ENCODE results near the gene KRT3.

DNA sequence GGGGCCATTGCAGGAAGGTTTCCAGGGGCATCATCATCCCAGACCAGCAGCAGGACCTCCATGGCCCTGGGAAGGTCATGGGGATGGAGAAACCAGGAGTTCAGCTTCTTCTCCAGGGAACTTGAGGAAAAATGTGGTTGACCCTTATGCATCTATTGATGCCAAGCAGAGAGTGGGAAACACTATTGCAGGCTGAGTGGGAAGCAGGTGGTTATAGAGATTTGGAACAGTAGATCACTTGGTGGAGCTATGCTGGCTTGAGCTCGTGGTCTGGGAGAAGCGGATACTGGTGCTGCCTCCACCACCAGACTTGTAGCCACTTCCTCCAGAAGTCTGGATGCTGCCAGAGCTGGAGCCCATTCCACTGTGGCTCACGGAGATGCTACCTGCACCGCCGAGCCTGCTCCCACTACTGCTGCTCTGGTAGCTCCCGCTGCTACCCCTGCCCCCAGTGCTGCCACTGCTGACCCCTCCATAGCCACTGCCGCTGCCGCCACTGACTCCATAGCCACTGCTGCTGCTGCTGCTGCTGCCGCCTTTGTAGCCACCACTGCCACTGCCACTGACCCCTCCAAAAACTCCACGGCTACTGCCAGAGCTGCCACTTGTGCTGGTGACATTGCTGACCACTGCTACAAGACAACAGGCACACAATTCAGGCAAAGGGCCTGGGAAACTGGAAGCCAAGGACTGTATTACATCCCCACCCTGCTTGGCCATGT, 27.3 kb downstream of the KRT3 start:
- TF ChIP-seq NR2C2 (IDR thresholded peaks at IDR 0.05; ENCODE audit: borderline replicate concordance, control insufficient read depth, insufficient read length, low read depth) (no peak), CBX3 (IDR thresholded peaks at IDR 0.05; ENCODE audit: borderline replicate concordance, low read depth) (no peak), NFIC (IDR thresholded peaks at IDR 0.05; ENCODE audit: low read depth, low read length) (no peak), NR2C1 (IDR thresholded peaks at IDR 0.05) (no peak), MYC (IDR thresholded peaks at IDR 0.05; ENCODE audit: insufficient read depth, insufficient read length, insufficient replicate concordance, low read length, severe bottlenecking) (no peak), YY1 (IDR thresholded peaks at IDR 0.05; ENCODE audit: low read depth, low read length) (no peak), CREM (IDR thresholded peaks at IDR 0.05; ENCODE audit: low read depth) (no peak), ZBED1 (IDR thresholded peaks at IDR 0.05; ENCODE audit: borderline replicate concordance) (no peak), IRF4 (IDR thresholded peaks at IDR 0.05; ENCODE audit: low read depth, low read length) (no peak), POLR2A (IDR thresholded peaks at IDR 0.05; ENCODE audit: low read depth, low read length) (no peak), WRNIP1 (IDR thresholded peaks at IDR 0.05; ENCODE audit: borderline replicate concordance, low read depth, low read length) (no peak)
- TF ChIP-seq, protein P1, sequence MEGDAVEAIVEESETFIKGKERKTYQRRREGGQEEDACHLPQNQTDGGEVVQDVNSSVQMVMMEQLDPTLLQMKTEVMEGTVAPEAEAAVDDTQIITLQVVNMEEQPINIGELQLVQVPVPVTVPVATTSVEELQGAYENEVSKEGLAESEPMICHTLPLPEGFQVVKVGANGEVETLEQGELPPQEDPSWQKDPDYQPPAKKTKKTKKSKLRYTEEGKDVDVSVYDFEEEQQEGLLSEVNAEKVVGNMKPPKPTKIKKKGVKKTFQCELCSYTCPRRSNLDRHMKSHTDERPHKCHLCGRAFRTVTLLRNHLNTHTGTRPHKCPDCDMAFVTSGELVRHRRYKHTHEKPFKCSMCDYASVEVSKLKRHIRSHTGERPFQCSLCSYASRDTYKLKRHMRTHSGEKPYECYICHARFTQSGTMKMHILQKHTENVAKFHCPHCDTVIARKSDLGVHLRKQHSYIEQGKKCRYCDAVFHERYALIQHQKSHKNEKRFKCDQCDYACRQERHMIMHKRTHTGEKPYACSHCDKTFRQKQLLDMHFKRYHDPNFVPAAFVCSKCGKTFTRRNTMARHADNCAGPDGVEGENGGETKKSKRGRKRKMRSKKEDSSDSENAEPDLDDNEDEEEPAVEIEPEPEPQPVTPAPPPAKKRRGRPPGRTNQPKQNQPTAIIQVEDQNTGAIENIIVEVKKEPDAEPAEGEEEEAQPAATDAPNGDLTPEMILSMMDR (IDR thresholded peaks at IDR 0.05 in 2 of 3, conservative IDR thresholded peaks at IDR 0.05 in 1 of 3; ENCODE audit: control insufficient read depth in 2 of 3, extremely low read depth in 1 of 3, insufficient read depth in 1 of 3, low read depth in 3 of 3, low read length in 3 of 3), result no peak
- TF ChIP-seq, protein P2, sequence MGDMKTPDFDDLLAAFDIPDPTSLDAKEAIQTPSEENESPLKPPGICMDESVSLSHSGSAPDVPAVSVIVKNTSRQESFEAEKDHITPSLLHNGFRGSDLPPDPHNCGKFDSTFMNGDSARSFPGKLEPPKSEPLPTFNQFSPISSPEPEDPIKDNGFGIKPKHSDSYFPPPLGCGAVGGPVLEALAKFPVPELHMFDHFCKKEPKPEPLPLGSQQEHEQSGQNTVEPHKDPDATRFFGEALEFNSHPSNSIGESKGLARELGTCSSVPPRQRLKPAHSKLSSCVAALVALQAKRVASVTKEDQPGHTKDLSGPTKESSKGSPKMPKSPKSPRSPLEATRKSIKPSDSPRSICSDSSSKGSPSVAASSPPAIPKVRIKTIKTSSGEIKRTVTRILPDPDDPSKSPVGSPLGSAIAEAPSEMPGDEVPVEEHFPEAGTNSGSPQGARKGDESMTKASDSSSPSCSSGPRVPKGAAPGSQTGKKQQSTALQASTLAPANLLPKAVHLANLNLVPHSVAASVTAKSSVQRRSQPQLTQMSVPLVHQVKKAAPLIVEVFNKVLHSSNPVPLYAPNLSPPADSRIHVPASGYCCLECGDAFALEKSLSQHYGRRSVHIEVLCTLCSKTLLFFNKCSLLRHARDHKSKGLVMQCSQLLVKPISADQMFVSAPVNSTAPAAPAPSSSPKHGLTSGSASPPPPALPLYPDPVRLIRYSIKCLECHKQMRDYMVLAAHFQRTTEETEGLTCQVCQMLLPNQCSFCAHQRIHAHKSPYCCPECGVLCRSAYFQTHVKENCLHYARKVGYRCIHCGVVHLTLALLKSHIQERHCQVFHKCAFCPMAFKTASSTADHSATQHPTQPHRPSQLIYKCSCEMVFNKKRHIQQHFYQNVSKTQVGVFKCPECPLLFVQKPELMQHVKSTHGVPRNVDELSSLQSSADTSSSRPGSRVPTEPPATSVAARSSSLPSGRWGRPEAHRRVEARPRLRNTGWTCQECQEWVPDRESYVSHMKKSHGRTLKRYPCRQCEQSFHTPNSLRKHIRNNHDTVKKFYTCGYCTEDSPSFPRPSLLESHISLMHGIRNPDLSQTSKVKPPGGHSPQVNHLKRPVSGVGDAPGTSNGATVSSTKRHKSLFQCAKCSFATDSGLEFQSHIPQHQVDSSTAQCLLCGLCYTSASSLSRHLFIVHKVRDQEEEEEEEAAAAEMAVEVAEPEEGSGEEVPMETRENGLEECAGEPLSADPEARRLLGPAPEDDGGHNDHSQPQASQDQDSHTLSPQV (IDR thresholded peaks at IDR 0.05), result no peak

All from GM12878 (cell line).